SK-N-SH (cell line): Measurements from ENCODE around the gene PXDN. TPM values are rescaled to one million over a fixed set of nuclear protein-coding genes. Genes with fewer than 3 reads are reported as not detected.

ENCODE experiments used
- CTCF ChIA-PET: fragments of 300-600, 350-600 bp; formaldehyde crosslinking; extraction: SDS; loops from one replicate; lab custom pipeline; 2021; lab: Yijun Ruan, JAX
- POLR2A ChIA-PET: fragments of 350-600 bp; sonication (Branson Sonifier 250); formaldehyde crosslinking; extraction: SDS; loops from one replicate; lab custom pipeline; 2020; ENCODE audit warnings: antibody characterized with exemption, inconsistent platforms; lab: Yijun Ruan, JAX
- DNase-seq: peaks from one replicate; pipeline ENCODE4 v3.0.0; 2012
- H2AFZ ChIP-seq: fragments of 200-600 bp; sonication (generic); 2 replicates; pipeline ENCODE4 v1.8.1; 2016; ENCODE audit warnings: antibody characterized with exemption, mild to moderate bottlenecking, low read depth
- H3F3A ChIP-seq: fragments of 200-600 bp; sonication (generic); replicated peaks from 2 replicates; pipeline ENCODE3; 2016; ENCODE audit warnings: antibody characterized with exemption, mild to moderate bottlenecking; ENCODE audit not compliant: insufficient read depth
- H3K27ac ChIP-seq, 2 experiments: fragments of 200-500 bp in 1 of 2; fragments of 200-600 bp in 1 of 2; sonication (Bioruptor generic) in 1 of 2; sonication (generic), shearing (Covaris generic) in 1 of 2; 2 replicates each; pipeline versions ENCODE4 v1.5.1 to v1.6.1; 2014 to 2016; ENCODE audit warnings: low read depth in 2 of 2, inconsistent platforms in 1 of 2, low read length in 1 of 2, mild to moderate bottlenecking in 1 of 2, mixed read lengths in 1 of 2
- H3K27me3 ChIP-seq: fragments of 200-600 bp; sonication (generic), shearing (Covaris generic); 2 replicates; pipeline ENCODE4 v1.6.1; 2016; ENCODE audit warnings: mixed run types; ENCODE audit not compliant: insufficient read depth
- H3K36me3 ChIP-seq, 2 experiments: fragments of 200-500 bp in 1 of 2; fragments of 200-600 bp in 1 of 2; sonication (Bioruptor generic) in 1 of 2; sonication (generic) in 1 of 2; replicated peaks in 1 of 2; 2 replicates each; pipeline versions ENCODE3 to v1.5.1; 2014 to 2016; ENCODE audit warnings: low read length in 1 of 2, mild to moderate bottlenecking in 1 of 2; ENCODE audit not compliant: insufficient read depth in 2 of 2, control insufficient read depth in 1 of 2
- H3K4me1 ChIP-seq, 2 experiments: fragments of 200-500 bp in 1 of 2; fragments of 200-600 bp in 1 of 2; sonication (Bioruptor generic) in 1 of 2; sonication (generic), shearing (Covaris generic) in 1 of 2; 2 replicates each; pipeline versions ENCODE4 v1.5.1 to v1.6.1; 2014 to 2016; ENCODE audit warnings: low read depth in 1 of 2, low read length in 1 of 2, mixed run types in 1 of 2; ENCODE audit not compliant: insufficient read depth in 2 of 2, control insufficient read depth in 1 of 2
- H3K4me2 ChIP-seq: fragments of 200-600 bp; sonication (generic), shearing (Covaris generic); 2 replicates; pipeline ENCODE4 v1.6.1; 2017; ENCODE audit warnings: mixed run types
- H3K4me3 ChIP-seq, 2 experiments: fragments of 200-500 bp in 1 of 2; fragments of 200-600 bp in 1 of 2; sonication (Bioruptor generic) in 1 of 2; sonication (generic), shearing (Covaris generic) in 1 of 2; 2 replicates each; pipeline versions ENCODE4 v1.5.1 to v1.8.1; 2014 to 2016; ENCODE audit warnings: low read depth in 2 of 2, inconsistent platforms in 1 of 2, low read length in 1 of 2, mild to moderate bottlenecking in 1 of 2, mixed read lengths in 1 of 2, moderate library complexity in 1 of 2
- H3K79me2 ChIP-seq: fragments of 200-600 bp; sonication (generic); 2 replicates; pipeline ENCODE4 v1.8.1; 2017; ENCODE audit warnings: mild to moderate bottlenecking; ENCODE audit not compliant: insufficient read depth
- H3K9ac ChIP-seq: fragments of 200-600 bp; sonication (generic); 2 replicates; pipeline ENCODE4 v1.6.1; 2017; ENCODE audit warnings: mixed run types
- H3K9me2 ChIP-seq: fragments of 200-600 bp; sonication (generic); 2 replicates; pipeline ENCODE4 v1.6.1; 2017; ENCODE audit warnings: mixed run types
- H3K9me3 ChIP-seq: fragments of 200-600 bp; sonication (generic); 2 replicates; pipeline ENCODE4 v1.6.1; 2017; ENCODE audit warnings: mixed run types, mild to moderate bottlenecking, moderate library complexity
- H4K20me1 ChIP-seq: fragments of 200-600 bp; sonication (generic); 2 replicates; pipeline ENCODE4 v1.6.1; 2017; ENCODE audit warnings: mild to moderate bottlenecking, mixed run types; ENCODE audit not compliant: insufficient read depth
- EZH2phosphoT487 ChIP-seq: fragments of 200-600 bp; sonication (generic); IDR thresholded peaks from 2 replicates; pipeline ENCODE4 v1.6.1; 2017; ENCODE audit warnings: low read depth, mixed run types, mild to moderate bottlenecking, antibody characterized with exemption, moderate library complexity, borderline replicate concordance
- MXI1 ChIP-seq: IDR thresholded peaks from 2 replicates; pipeline ENCODE4 v1.6.1; 2012; ENCODE audit warnings: mild to moderate bottlenecking, low read depth, low read length, improper control_type of control experiment
- RAD21 ChIP-seq: IDR thresholded peaks from 2 replicates; pipeline ENCODE4 v1.6.1; 2012; ENCODE audit warnings: mild to moderate bottlenecking, low read length
- RCOR1 ChIP-seq: fragments of 150-350 bp; IDR thresholded peaks from 2 replicates; pipeline ENCODE4 v1.6.1; 2017; ENCODE audit warnings: antibody characterized with exemption, low read length
- RFX5 ChIP-seq: IDR thresholded peaks from 2 replicates; pipeline ENCODE4 v1.6.1; 2012; ENCODE audit warnings: mild to moderate bottlenecking, improper control_type of control experiment, low read length
- TCF12 ChIP-seq: IDR thresholded peaks from 2 replicates; pipeline ENCODE4 v1.4.0; 2012
- WGBS: methylation state at CpG from one replicate; pipeline ENCODE4 v1.1.6; 2017; ENCODE audit warnings: low lambda C conversion rate; 5-methylcytosine and 5-hydroxymethylcytosine counted together
- polyA plus RNA-seq, 3 experiments: library from polyadenylated mRNA; depleted of rRNA; stranded (reverse); fragments of >200 nt; gene quantifications; 2 replicates each; pipeline ENCODE4 v1.2.3, GENCODE V29; 2012
- TF ChIP-seq, protein P1 (sequence below): fragments of 150-350 bp; IDR thresholded peaks from 2 replicates; pipeline ENCODE4 v1.6.1; 2017; ENCODE audit warnings: antibody characterized with exemption, low read length, low read depth, borderline replicate concordance
- TF ChIP-seq, protein P2 (sequence below): IDR thresholded peaks from 2 replicates; pipeline ENCODE4; 2012

Gene PXDN
- polyA plus RNA-seq, 1 of the 3 experiments (the other 2 are of a cell fraction) = 146 TPM

DNA sequence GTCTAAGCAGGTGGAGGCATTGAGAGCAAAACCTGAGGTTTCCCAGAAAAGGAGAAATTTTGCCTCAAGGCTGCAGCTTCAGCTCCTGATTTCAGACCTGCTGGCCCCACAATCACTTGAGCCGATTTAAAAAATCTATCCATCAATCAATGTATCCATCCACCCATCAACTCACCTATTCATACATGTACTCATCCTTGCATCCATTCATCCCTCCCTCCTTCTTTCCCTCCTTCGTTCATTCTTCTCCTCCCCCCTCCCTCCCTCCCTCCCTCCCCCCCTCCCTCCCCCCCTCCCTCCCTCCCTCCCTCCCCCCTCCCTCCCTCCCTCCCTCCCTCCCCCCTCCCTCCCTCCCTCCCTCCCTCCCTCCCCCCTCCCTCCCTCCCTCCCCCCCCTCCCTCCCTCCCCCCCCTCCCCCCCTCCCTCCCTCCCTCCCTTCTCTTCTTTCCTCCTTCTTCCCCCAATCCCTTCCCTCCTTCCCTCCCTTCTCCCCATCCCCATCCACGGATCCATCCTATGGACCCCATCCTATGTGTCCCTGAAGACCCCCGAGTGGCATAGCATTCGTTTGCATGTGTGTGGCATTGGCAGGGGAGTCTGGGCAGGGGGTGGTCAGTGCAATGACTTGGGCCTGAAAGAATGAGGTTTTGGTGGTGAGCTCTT is 6.1 kb upstream of the PXDN start:
- POLR2A ChIA-PET = interaction anchor here (0.9 to 1.2 kb wide), 3 partner anchors 14 to 159 kb away, joined by 3 to 5 read pairs (median 3); no protein-coding TSS in a partner anchor
- H3F3A ChIP-seq = peaks cover 7% of the 10 kb centered on the region
- H3K9me2 ChIP-seq = no peaks in the 10 kb centered on the region
- H3K4me2 ChIP-seq = peak overlapping the region; percentile 36; the same call in 1 of the 2 replicates
- DNase-seq = no peak
- H3K4me3 ChIP-seq = no peak overlapping the region; a peak in 1 of 4 replicates
- WGBS = 40% methylated on average over 5 of the region's 5 CpGs
- no peaks in the 10 kb centered on the region for H3K27me3 ChIP-seq
- no peak overlapping the region for H3K9ac ChIP-seq
- CTCF ChIA-PET = interaction anchor here (0.6 to 5.5 kb wide), 68 partner anchors 9 to 1034 kb away, joined by 3 to 122 read pairs (median 6); no protein-coding TSS in a partner anchor
- H3K9me3 ChIP-seq = no peaks in the 10 kb centered on the region
- no peaks in the 10 kb centered on the region for H4K20me1 ChIP-seq
- 0 out of 4 replicates have a peak overlapping the region, but pooled peaks of 1 of the 2 experiments have one; percentile 24 for H3K27ac ChIP-seq
- TF ChIP-seq EZH2phosphoT487 (no peak), RFX5 (no peak), RAD21 (no peak), RCOR1 (no peak)
- TF ChIP-seq, protein P1, sequence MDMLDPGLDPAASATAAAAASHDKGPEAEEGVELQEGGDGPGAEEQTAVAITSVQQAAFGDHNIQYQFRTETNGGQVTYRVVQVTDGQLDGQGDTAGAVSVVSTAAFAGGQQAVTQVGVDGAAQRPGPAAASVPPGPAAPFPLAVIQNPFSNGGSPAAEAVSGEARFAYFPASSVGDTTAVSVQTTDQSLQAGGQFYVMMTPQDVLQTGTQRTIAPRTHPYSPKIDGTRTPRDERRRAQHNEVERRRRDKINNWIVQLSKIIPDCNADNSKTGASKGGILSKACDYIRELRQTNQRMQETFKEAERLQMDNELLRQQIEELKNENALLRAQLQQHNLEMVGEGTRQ = no peak
- H3K4me1 ChIP-seq = peaks cover 4 to 14% of the 10 kb centered on the region in 2 experiments; a peak in 2 of 4 replicates
- H2AFZ ChIP-seq = no peak overlapping the region; the same call in 1 of the 2 replicates
- no peaks in the 10 kb centered on the region for H3K36me3 ChIP-seq
- H3K79me2 ChIP-seq = peaks cover 4% of the 10 kb centered on the region

DNA sequence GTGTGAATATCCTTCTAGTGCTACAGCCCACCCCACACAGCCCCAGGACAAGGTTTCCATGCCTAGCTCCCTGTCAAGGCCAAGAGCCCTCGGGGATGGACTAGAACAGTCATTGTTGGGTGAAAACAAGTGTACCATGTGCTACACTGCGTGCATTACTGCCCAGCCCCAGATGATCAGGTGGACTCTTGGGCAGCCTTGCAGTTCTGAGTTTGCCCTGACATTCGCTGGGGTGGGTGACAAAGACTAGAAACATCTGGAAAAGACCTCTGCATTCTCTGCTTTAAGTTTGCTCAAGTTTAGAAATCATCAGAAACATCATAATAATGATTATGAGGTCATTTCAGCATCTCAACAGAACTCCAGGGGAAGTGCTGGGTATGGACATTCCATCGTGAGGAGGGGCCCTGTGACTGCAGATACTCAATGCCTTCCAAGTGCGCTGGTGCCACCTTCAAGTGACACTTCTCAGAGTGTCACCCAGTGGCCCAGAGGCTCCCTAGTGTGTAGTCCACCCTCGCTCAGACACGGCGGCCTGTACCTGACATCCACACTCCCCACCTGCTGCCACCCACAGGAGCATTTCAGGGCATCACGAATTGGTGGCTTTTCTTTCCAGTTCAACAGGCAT is 5.3 kb upstream of the PXDN start:
- Histone ChIP-seq H4K20me1 (no peaks in the 10 kb centered on the region), H3K79me2 (peaks cover 12% of the 10 kb centered on the region)

More for the DNA sequence above, 5.3 kb upstream of the PXDN start:
- H3K27me3 ChIP-seq = no peaks in the 10 kb centered on the region
- H3K9me2 ChIP-seq = no peaks in the 10 kb centered on the region
- no peak for DNase-seq
- no peak overlapping the region for H3K4me3 ChIP-seq
- POLR2A ChIA-PET = no interaction called here
- CTCF ChIA-PET = interaction anchor here (0.7 to 4.4 kb wide), 12 partner anchors 13 to 795 kb away, joined by 3 to 73 read pairs (median 6); no protein-coding TSS in a partner anchor
- H3K9me3 ChIP-seq = no peaks in the 10 kb centered on the region
- H3K36me3 ChIP-seq = no peaks in the 10 kb centered on the region
- H3K4me2 ChIP-seq = no peak overlapping the region
- no peak overlapping the region for H3K9ac ChIP-seq
- H2AFZ ChIP-seq = no peak overlapping the region
- 88% methylated on average over 9 of the region's 9 CpGs for WGBS
- H3K4me1 ChIP-seq = peaks cover 4 to 22% of the 10 kb centered on the region in 2 experiments; a peak in 2 of 4 replicates
- H3K27ac ChIP-seq = no peak overlapping the region
- H3F3A ChIP-seq = peaks cover 9% of the 10 kb centered on the region
- TF ChIP-seq MXI1 (no peak), TCF12 (no peak)
- TF ChIP-seq, protein P2, sequence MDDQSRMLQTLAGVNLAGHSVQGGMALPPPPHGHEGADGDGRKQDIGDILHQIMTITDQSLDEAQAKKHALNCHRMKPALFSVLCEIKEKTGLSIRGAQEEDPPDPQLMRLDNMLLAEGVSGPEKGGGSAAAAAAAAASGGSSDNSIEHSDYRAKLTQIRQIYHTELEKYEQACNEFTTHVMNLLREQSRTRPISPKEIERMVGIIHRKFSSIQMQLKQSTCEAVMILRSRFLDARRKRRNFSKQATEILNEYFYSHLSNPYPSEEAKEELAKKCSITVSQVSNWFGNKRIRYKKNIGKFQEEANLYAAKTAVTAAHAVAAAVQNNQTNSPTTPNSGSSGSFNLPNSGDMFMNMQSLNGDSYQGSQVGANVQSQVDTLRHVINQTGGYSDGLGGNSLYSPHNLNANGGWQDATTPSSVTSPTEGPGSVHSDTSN = 0 out of 2 replicates have a peak, but pooled peaks have one; percentile 7
- TF ChIP-seq, all 33 proteins: peak for 1
